NT2/D1 (cell line): ENCODE results near the gene RNASE13.

Source experiments
- YY1 ChIP-seq: IDR thresholded peaks from 2 replicates; pipeline ENCODE4 v1.6.1; 2011; ENCODE audit not compliant: insufficient read length, insufficient read depth
- ZNF274 ChIP-seq: IDR thresholded peaks from 2 replicates; pipeline ENCODE4 v1.6.1; 2011; ENCODE audit warnings: mild to moderate bottlenecking, low read depth, low read length

GRCh38 chr14:20989471-20989786 lies 45.2 kb downstream of the RNASE13 start:
- TF ChIP-seq YY1, result no peak
- TF ChIP-seq ZNF274, result no peak
